Testis (tissue), 2 donors: Measurements from ENCODE around the gene TWIST2.

ENCODE experiments used
- POLR2A ChIP-seq: fragments of 450-650 bp; IDR thresholded peaks from one replicate; pipeline ENCODE4 v1.6.1; 2017; ENCODE audit warnings: antibody characterized with exemption, mild to moderate bottlenecking, moderate library complexity
- TF ChIP-seq, protein P1 (sequence below), 3 experiments: fragments of 450-650 bp in 2 of 3; fragments of 200-600 bp in 1 of 3; sonication (generic) in 1 of 3; IDR thresholded peaks; one replicate each; pipeline ENCODE4 v1.5.1; 2016 to 2019; ENCODE audit warnings: antibody characterized with exemption in 3 of 3, mild to moderate bottlenecking in 2 of 3, moderate library complexity in 1 of 3

DNA sequence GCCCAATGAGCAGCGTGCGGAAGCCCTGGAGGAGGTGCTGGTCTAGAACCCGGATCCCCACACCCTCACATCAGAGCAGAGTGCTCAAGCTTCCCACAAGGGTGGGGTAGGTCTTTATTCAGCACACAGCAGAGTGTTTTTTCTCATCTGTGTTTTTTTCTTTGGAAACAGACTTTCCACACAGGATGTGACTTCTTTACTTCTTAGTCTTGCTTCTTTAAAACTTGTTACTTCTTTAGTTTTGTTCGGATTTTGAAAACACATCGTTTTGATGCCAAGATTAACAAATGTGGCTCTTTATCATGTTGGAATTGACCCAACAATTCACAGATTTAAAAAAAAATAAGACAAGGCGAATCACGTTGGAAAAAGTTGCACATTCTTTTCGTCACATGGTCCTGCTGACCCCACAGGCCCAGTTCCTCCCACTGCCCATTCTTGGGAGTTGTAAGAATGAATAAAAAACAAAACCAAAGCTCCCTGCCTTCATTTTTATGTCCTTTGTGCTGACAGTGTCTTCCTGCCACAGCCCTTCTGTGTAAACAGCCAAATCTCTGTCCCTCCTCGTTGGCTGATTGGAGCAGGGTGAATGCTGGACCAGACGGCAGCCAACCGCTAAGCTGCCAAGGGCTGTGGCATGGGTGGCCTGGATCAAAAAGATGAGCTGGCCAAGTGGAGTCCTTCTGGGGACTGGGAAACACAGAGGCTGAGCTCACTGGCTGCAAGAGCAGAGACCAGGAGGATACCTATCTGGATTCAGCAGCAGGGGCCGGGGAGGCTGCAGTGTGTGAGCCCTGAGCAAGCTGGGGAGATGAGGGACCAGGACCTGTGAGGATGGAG lies 81.6 kb downstream of the TWIST2 start:
- TF ChIP-seq, protein P1, sequence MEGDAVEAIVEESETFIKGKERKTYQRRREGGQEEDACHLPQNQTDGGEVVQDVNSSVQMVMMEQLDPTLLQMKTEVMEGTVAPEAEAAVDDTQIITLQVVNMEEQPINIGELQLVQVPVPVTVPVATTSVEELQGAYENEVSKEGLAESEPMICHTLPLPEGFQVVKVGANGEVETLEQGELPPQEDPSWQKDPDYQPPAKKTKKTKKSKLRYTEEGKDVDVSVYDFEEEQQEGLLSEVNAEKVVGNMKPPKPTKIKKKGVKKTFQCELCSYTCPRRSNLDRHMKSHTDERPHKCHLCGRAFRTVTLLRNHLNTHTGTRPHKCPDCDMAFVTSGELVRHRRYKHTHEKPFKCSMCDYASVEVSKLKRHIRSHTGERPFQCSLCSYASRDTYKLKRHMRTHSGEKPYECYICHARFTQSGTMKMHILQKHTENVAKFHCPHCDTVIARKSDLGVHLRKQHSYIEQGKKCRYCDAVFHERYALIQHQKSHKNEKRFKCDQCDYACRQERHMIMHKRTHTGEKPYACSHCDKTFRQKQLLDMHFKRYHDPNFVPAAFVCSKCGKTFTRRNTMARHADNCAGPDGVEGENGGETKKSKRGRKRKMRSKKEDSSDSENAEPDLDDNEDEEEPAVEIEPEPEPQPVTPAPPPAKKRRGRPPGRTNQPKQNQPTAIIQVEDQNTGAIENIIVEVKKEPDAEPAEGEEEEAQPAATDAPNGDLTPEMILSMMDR (IDR thresholded peaks at IDR 0.05), result no peak
- no peak for TF ChIP-seq POLR2A
